Measurements from ENCODE around the gene CCDC9B.

CCDC9B gene

DNA sequence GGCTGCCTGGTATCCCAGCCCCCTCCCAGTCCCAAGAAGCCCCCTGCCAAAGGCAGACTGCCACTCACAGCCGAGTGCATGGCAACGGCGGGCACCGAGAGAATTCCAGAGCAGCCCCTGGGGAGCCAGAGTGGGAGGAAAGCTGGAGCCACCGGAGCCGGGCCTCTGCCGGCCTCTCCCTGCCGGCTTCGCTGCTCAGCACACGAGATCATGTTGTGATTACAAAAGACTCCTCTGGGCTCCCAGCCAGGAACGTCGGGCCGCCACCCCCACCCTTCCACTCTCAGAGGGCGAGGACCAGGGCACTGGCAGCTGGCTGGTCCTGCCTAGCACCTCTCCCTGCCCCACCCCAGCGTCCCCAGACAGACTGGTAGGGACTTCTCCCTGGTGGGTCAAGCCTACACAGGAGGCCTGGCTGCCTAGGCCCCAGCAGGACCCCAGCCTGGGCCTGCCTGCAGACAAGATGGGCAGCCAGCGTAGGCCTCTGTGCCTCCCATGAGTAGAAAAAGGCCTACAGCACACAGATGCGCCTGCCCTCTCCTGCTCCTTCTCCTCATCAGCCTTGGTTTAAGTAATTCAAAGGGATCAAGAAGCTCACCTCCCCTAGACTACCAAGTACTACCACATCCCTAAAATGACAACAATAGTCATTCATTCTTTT, at the start of gene CCDC9B:
CCDC9B (minus strand) TSS at position 200 of the 661 bp plus-strand sequence; CDS start at position 80, 120 bp downstream.
- peak; percentile 71 for DNase-seq (ENCODE audit: low read depth)

DNA sequence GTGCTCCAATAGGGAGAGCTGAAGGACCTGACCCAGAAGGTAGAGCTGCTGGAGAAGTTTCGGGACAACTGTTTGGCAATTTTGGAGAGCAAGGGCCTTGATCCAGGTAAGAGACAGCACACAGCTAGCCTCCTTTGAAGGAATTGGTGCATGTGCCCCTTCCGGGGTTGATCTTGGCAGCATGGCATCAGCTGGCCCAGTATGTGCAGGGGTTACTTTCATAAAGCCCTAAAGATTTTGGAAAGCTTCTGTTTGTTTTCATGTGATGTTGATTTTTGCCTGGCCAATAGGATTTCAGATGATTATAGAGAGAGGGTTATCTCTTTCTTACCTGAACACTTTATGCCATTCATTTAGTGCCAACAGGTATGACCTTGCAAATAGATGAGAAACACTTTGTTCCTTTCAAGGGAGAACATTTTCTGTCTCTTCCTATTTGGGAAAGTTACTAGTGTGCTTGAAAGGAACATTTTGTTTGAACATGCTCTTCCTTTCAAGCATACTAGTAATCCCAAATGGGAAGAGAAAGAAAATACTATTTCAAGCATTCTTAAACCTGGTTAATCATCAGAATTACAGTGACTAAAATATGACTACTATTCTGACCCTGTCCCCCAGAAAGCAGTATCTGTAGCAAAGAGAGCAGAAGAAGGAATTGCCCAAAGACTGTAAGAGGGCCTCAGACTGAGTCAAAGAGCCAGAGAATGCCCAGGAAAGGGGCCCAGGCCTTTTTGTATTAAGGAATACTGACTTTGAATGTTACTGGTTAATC, 49.3 kb upstream of the CCDC9B start:
- DNase-seq (ENCODE audit: low read depth): no peak

DNA sequence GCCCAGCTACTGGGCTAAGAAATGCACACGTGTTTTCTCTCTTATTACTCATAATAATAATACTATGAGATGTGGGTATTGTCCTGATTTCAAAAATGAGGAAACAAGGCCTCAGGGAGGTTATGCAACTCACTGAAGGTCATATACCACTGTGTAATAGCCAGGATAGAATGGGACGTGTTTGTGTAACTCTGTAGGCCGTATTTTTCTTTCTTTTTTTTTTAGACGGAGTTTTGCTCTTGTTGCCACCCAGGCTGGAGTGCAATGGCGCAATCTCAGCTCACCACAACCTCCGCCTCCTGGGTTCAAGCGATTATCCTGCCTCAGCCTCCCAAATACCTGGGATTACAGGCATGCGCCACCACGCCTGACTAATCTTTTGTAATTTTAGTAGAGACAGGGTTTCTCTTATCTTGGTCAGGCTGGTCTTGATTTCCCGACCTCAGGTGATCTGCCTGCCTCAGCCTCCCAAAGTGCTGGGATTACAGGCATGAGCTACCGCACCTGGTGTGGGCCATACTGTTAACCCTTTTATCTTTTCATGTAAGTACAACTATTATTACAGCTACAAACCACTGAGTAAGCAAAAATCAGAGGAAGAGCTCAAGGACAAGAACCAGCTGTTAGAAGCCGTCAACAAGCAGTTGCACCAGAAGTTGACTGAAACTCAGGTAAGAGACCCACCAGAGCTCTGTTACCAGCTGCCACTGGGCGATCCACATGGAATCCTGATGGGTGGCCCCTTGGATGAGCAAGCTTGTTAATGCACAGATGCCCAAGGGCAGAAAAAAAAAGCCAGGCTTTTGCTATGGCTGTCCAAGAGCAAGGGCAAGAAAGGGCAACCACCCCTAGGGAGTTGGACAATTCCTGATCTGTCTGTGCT, 48.4 kb upstream of the CCDC9B start:
- no peak for DNase-seq (ENCODE audit: low read depth)

DNA sequence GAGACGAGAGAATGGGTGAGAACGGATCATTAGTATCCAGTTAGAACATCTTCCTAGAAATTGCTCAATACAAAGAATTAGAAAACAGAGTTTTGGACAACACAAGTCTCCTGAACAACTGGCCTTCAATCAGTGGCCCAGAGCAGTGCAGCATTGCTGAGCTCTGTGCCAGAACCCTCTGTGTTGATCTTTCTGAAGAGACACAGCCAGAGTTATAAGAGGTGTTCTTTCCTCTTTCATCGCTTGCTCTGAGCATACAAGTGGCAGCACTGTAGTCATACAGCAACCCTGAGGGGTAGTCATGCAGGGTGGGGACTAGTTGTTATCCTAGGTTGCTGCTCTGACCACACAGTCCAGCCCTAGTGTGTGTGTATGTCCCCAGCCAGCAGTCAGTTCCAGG, 45.7 kb upstream of the CCDC9B start:
- no peak for DNase-seq (ENCODE audit: low read depth)

DNA sequence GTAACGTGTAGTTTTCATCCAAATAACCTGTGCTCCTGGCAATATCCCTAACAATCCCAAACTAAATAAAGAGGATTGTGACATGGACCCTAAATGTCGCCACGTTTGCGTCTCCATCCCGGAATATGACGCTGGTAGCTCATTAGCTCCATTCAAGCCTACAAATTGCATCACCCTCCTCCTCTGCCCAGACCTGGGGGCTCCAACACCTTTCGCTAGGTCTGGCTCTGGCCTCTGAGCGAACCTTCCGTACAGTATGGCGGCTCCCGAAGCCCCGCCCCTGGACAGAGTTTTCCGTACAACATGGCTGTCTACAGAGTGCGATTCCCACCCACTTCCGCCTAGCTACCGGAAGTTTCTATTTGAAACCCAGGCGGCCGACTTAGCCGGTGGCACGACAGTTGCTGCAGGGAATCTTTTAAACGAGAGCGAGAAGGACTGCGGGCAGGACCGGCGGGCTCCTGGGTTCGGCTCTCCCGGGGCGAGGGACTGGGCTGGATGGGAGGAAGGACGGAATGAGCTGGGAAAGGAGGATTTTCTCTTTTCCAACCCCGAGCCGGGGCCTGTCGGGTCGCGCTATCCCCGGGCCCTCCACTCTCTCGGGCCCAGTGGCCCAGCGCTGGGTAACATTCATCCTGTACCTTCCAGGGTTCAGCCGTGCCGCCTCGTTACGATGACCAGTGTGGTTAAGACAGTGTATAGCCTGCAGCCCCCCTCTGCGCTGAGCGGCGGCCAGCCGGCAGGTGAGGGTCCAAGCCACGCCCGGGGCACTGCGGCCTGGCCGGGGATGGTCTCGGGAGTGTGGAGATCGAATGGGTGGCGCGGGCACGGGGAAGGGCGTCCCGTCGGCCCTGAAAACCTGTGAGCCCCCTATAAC, 42.1 kb upstream of the CCDC9B start, which contains the start of gene KNSTRN:
KNSTRN (plus strand) TSS at position 142 of the 877 bp plus-strand sequence; CDS start at position 257, 115 bp downstream.
- DNase-seq (ENCODE audit: low read depth): peak; percentile 67

DNA sequence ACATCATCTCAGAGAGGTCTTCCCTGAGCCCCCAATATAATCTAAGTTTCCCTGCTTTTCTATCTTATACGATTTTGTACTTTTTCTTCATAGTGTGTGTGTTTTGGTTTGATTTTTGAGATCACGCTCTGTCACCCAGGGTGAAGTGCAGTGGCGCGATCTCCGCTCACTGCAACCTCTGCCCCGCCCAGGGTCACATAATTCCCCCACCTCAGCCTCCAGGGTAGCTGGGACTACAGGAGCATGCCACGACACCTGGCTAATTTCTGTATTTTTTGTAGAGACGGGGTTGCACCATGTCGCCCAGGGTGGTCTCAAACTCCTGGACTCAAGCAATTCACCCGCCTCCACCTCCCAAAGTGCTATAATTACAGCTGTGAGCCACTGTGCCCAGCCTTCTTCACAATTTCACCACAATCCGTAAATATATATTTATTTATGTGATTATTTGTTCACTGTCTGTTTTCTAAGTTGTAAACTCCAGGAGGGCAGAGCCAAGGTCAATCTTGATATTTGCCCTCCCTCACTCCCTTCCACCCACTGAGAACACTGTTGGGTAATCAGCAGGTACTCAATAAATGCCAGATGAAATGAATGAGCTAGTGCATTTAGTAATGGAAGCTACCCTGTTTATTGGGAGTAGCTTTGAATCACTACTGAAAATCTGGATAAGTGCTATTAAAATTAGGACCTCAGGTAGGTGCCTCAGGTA, 41.2 kb upstream of the CCDC9B start:
- no peak for DNase-seq (ENCODE audit: low read depth)

DNA sequence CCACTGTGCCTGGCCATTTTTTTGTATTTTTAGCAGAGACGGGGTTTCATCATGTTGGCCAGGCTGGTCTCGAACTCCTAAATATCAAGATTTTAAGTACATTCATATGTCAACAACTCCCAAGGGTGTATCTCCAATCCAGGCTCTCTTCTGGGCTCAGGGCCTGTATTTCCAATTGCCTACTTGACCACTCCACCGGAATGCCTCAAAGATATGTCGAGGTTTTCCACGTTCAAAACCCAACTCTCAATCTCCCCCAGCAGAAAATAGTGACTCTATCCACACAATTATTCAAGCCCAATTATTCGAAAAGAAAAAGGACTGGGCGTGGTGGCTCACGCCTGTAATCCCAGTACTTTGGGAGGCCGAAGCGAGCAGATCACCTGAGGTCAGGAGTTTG, 39.9 kb upstream of the CCDC9B start:
- DNase-seq (ENCODE audit: low read depth): no peak

DNA sequence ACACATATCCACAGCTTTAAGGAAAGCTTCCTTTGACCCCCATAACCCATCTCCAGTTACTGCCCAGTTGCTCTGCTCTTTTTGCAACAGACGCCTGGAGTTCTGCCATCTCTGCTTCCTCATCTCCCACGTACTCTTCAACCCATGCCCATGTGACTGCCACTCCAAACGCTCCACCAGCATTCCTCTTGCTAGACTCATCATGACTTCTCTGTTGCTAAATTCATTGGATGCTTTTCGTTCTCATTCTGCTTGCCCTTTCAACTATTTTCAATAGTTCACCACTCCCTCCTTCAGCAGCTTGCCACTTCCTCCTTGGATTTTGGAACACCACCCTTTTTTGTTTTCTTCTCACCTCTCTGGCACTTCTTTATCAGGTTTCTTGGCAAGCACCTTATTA, 39.1 kb upstream of the CCDC9B start:
- DNase-seq (ENCODE audit: low read depth): peak; percentile 95

DNA sequence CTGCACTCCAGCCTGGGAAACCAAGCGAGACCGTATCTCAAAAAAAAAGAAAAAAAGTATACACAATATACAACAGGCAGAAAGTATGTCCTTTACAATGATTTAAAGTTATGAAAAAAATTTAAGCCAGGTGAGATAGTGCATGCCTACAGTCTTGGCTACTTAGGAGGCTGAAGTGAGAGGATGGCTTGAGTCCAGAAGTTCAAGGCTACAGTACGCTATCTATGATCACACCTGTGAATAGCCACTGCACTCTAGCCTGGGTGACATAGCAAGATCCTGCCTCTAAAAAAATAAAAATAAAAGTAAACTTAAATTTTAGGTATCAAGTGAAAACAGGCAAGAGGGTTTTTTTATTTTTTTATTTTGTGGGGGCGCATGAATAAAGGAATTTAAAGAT, 38.6 kb upstream of the CCDC9B start:
- no peak for DNase-seq (ENCODE audit: low read depth)

DNA sequence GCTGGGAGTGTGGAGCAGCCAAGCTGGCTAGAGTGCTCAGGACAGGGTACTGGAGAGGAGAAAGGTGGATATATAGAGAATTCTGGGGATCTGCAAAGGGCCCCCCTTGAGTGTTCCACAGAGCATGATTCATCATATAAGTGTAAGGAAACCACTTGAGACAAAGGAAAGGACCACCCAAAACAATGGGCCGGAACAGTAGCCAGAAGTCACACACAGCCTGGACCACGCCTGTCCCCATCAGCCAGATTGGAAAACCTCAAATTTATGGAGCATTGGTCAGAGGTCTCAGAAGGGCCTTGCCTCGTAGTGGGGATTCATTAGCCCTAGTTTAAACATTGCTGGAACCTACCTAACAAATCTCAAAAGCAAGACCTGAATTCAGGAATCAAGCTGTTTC, 36.9 kb upstream of the CCDC9B start:
- DNase-seq (ENCODE audit: low read depth): no peak

DNA sequence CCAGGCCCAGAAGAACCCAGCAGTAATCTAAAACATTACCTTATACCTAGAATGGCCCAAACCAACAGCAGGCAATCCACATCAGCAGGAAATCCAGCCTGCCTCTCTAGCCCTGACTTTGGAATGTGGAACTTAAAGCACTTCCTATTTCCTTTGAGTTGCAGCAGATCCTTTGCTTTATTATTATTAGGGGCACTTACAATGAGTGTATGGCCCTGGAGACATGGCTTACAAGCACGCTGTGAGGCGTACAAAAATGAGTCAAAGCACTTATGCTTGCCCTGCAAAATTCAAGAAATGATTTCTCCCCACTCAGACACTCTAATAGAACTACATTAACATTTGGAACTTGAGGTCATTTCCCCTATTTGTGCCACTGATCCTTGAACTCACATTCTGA, 32.2 kb upstream of the CCDC9B start:
- no peak for DNase-seq (ENCODE audit: low read depth)

DNA sequence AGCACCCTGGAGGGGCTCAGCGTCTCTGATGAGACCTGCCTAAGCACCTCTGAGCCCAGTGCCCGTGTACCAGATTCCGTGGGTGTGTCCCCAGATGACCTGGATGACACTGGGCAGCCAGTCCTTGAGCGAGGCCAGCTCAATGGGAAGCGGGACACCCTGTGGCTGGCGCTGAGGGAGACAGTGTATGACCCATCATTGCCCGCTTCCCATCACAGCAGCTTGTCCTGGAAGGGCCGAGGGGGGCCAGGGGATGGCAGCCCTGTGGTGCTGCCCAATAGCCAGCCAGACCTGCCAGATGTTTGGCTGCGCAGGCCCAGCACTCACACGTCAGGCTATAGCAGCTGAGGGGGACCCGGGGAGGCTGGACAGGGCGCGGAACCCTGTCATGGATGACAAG, 29.2 kb upstream of the CCDC9B start:
- no peak for DNase-seq (ENCODE audit: low read depth)

DNA sequence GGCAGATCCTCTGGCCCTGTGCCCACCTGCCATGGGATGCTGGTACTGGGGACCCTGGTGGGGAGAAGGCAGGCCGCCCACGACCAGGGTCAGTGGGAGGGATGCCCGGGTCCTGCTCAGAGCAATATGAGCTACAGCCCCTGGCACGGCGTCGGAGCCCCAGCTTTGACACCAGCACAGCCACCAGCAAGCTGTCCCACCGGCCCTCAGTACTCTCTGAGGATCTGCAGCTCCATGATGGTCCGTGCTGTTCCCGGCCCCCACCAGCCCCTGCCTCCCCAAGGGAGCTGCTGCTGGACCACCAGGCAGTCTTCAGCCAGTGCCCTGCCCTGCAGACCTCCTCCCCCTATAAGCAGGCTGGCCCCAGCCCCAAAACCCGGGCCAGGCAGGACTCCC, 28.7 kb upstream of the CCDC9B start:
- no peak for DNase-seq (ENCODE audit: low read depth)

DNA sequence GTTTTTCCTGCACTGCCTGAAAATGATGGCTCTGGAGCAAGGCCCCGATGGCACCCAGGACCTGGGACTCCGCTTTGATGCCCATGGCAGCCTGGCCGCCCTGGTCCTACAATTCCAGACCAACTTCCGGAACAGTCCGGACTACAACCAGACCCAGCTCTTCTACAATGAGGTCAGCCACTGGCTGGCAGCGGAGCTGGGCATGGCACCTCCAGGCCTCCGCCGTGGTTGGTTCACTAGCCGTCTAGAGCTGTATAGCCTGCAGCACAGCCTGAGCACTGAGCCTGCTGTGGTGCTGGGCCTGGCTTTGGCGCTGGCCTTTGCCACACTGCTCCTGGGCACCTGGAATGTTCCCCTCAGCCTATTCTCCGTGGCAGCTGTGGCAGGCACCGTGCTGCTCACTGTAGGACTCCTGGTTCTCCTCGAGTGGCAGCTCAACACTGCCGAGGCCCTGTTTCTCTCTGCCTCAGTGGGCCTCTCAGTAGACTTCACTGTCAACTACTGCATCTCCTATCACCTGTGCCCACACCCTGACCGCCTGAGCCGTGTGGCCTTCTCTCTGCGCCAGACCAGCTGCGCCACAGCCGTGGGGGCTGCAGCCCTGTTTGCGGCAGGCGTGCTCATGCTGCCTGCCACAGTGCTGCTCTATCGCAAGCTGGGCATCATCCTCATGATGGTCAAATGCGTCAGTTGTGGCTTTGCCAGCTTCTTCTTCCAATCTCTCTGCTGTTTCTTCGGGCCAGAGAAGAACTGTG, 28.2 kb upstream of the CCDC9B start:
- no peak for DNase-seq (ENCODE audit: low read depth)

DNA sequence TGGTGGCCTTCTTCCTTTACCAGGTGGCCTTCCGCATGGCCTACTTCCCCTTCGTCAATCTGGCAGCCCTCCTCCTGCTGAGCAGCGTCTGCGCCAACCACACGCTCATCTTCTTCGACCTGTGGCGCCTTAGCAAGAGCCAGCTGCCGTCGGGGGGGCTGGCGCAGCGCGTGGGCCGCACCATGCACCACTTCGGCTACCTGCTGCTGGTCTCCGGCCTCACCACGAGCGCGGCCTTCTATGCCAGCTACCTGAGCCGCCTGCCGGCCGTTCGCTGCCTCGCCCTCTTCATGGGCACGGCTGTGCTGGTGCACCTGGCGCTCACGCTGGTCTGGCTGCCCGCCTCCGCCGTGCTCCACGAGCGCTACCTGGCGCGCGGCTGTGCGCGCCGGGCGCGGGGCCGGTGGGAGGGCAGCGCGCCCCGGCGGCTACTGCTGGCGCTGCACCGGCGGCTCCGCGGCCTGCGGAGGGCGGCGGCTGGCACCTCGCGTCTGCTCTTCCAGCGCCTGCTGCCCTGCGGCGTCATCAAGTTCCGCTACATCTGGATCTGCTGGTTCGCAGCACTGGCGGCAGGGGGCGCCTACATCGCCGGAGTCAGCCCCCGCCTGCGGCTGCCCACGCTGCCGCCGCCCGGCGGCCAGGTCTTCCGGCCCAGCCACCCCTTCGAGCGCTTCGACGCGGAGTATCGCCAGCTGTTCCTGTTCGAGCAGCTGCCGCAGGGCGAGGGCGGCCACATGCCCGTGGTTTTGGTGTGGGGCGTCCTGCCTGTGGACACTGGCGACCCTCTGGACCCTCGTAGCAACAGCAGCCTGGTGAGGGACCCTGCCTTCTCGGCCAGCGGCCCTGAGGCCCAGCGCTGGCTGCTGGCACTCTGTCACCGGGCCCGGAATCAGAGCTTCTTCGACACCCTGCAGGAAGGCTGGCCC, 27.2 kb upstream of the CCDC9B start:
- no peak for DNase-seq (ENCODE audit: low read depth)

DNA sequence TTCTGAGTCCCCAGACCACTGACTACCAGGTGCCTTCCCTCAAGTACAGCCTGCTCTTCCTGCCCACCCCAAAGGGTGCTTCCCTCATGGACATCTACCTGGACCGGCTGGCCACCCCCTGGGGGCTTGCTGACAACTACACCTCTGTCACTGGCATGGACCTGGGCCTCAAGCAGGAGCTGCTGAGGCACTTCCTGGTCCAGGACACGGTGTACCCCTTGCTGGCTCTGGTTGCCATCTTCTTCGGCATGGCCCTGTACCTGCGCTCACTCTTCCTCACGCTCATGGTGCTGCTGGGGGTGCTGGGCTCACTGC, 26.6 kb upstream of the CCDC9B start:
- DNase-seq (ENCODE audit: low read depth): no peak

DNA sequence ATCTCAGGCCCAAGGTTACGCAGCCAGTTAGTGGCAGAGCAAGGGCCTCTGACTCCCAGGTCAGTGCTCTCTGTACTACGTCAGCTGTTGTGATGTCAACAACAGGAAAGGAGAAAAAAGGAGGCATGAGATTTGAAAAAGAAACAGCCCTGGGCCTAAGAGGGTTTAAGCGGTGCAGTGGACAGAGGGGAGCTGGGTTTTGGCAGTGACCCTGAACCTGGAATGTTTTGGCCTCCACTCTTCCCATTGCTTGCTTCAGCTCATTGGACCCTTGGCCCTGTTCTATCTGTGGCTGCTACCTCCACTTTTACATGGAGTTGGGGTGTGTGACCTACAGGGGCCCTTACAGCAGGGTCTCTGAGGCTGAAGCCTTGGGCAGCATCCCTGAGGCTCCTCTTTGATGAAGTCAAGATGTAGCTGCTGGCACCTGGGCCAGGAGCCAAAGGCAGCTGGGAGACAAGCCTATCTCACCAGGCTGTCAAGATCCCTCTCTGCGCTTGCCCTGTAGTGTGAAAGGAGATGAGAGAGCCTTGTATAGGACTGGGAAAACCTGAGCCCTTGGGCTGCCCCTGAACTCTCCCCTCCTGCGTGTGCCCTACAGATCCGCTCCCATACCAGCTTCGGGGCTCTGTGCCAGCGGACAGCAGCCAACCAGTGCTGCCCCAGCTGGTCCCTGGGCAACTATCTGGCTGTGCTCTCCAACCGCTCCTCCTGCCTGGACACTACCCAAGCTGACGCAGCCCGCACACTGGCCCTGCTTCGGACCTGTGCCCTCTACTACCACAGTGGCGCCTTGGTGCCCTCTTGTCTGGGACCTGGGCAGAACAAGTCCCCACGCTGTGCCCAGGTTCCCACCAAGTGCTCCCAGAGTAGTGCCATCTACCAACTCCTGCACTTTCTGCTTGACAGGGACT, 26.0 kb upstream of the CCDC9B start:
- DNase-seq (ENCODE audit: low read depth): no peak
